GM19397 (cell line): ENCODE measurements around the gene MED4.
"Not testable (repeated sequence)": the region's sequence is repeated elsewhere in the genome, so short reads cannot be mapped to it uniquely, and the experiment has no call there.

Source experiments
- ATAC-seq: cut with Tn5 transposase; IDR thresholded peaks from one replicate; pipeline ENCODE4 v1.9.1; 2021; ENCODE audit warnings: mild to moderate bottlenecking, moderate library complexity; ENCODE audit not compliant: unreplicated experiment

Gene MED4

DNA sequence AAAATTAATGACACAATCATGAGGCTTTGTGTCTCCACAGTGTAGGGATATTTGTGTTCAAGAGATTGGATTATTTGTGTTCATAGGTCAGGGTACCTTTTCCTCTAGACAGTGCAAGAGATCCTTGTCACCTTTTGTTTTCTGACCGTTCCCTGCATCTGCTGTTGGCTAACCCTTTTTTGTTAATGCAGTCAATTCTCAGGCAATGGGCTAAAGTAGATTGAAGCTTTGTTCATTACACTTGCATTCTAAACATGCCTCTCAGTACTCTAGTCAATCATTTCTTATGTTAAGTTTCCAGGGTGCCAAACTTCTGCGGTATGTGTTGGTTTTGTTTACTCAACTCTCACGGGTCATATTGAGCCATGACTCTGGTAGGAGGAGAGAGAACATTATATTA is 1.8 kb upstream of the MED4 start:
- ATAC-seq = no peak

DNA sequence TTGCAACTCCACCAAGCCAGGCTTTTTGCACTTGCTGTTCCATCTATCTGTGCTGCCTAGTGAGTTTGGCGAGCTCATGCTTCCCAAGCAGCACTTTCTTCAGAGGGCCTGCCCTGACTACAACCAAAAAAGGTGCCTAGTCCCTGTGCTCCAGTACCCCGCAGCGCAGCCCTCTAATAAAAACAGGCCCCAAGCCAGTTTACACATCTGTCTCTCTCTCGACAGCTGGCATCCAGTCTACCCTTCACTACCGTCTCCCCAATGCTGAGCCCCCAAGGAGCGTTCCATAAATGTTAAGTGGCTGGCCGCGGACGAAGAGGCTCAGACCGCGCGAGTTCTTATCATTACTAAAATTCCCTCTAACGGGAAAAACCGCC is 512 bp downstream of the MED4 start:
- ATAC-seq = peak; percentile 14

DNA sequence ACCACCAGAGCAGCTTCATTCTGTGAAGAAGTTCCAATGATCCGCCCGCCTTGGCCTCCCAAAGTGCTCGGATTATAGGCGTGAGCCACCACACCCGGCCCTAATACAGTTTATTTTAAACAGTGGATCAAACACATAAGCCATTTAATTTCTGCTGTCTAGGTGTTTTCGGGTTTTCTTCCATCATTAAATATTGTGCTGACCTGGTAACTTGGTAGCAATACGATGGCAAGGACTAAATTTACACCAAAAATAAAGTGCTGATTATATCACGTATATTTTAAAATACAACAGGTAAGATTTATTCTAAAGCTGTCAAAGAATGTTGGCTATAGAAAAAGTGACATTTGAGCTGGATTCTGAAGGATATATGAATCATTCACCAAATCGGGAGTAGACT is 1.3 kb downstream of the MED4 start:
- no peak for ATAC-seq

GRCh38 chr13:48086272-48086671 is 8.6 kb downstream of the MED4 start:
- no peak for ATAC-seq

GRCh38 chr13:48081739-48082138 is 13.2 kb downstream of the MED4 start:
- no peak for ATAC-seq

- ATAC-seq = peak; percentile 99
Observed at GRCh38 chr13:48078251-48078656, 16.6 kb downstream of the MED4 start.

DNA sequence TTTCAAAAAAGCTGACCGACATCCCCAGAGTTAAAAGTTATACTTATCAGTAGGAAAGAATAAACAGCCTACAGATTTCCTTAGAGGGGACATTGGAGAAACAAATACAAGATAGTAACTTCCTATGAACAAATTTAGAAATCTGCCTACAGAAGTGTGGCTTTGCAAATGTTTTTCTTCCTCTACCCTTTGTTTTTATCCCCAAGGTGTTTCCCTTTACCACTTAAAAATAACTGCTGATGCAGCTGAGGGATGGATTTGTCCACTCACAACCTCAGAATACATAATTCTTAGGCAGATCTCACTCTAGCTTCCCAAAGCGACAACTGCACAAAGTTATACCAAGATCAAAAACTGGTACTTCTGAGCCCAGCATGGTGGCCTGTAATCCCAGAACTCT is 20.9 kb downstream of the MED4 start:
- ATAC-seq = no peak

DNA sequence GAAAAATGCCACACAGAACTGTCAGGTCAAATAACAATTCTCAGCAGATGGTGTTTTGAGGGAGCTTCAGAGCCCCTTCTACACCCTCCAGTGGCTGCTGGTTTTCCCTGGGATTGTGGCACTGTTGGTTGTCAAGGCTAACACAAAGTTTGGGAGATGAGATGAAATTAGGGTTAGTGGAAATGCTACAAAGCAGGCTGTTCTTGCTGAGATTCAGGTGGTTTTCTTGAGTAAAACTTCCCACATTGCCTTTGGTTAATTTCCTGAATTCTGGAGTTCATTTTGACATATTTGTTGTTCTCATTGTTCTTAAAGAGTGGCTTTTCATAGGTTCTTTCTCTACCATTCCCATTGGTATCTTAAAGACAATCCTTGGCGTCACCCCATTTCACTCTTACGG is 22.1 kb downstream of the MED4 start:
- no peak for ATAC-seq

- no peak for ATAC-seq
Observed at GRCh38 chr13:48072304-48072703, 22.6 kb downstream of the MED4 start.

- ATAC-seq = no peak
Observed at GRCh38 chr13:48070942-48071341, 24.0 kb downstream of the MED4 start.

DNA sequence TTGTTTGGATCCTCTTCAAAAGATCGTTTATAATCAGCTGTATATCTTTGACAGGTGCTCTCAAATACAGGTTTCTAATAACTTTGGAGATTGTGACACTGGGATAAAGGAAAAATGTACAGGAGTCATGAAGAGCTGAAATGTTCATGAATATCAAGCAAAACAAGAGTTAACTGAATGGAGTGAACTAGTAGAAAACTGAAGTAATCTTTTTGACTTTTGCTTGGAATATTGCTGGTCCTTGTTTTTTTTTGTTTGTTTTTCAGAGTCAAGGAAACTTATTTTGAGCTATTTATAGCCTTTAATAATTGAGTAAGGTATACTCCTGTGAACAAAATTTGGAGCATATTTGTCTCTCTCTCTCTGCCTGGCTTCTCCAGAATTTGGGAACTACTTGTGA is 25.3 kb downstream of the MED4 start:
- no peak for ATAC-seq

DNA sequence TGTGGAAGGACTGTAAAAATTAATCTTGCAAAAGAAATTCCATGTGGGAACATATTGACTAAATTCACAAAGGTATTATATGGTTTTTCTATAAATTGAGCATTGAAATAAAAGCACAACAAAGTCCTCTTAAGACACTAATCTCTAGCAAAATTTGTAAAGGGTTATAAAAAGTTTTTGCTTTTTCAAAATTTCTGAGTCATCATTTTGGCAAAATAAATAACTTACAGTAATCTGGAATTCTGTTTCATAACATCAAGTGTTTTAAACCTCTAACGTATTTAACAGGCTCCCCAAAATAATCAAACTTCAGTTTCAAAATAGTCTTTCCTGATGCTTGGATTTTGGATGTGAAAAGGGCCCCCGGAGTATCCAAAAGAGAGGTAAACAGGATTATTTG is 26.0 kb downstream of the MED4 start:
- ATAC-seq = no peak

GRCh38 chr13:48068036-48068435 is 26.9 kb downstream of the MED4 start:
- ATAC-seq = no peak

DNA sequence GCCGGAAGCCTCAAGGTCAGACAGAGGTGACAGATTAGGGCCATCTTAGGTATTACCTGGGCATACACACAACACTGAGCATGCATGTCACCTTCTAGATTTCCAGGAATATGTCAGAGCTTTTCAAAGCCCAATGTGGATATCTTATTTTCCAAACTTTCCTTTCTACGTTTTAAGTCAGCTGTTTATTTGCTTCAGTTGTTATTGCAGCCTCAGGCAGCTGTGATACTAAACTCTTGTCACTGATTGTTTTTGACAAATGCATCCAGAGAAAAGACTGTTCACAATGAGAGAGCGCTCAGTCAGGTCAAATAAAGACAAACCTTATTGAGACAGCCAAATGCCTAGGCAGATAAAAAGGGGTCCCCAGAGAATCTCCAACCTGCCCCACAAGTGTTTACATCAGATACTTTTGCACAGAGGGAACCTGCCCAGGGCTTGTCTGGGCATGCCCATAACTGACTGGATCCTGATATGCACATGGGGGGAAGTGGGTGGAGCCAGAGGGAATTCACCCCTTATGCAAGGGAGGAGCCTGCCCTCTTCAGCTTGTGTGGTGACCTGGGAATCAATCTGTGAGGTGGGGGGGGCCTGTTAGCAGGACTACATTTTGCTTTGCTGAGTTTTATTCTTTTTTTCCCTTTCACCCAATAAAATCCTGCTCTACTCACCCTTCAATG is 28.5 kb downstream of the MED4 start:
- ATAC-seq = peak; percentile 73

DNA sequence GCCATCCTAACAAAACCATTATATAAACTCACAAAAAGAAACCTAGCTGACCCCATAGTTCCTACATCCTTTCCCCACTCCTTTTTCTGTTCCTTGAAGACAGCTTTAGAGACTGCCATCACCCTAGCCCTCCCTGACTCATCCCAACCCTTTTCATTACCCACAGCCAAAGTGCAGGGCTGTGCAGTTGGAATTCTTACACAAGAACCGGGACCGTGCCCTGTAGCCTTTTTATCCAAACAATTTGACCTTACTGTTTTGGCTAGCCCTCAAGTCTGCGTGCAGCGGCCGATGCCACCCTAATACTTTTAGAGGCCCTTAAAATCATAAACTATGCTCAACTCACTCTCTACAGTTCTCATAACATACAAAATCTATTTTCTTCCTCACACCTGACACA is 35.0 kb downstream of the MED4 start:
- not testable (repeated sequence) for ATAC-seq

DNA sequence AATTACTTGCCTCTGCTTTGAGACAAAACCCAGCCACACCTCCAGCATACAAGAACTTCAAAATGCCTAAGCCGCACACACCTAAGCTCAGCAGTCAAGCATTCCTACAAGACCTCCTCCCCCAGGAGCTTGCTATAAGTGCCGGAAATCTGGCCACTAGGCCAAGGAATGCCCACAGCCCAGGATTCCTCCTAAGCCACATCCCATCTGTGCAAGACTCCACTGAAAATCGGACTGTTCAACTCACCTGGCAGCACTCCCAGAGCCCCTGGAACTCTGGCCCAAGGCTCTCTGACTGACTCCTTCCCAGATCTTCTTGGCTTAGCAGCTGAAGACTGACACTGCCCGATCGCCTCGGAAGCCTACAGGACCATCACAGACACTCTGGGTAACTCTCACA is 36.4 kb downstream of the MED4 start:
- ATAC-seq = not testable (repeated sequence)

- no peak for ATAC-seq
Observed at GRCh38 chr13:48055712-48056111, 39.2 kb downstream of the MED4 start.

DNA sequence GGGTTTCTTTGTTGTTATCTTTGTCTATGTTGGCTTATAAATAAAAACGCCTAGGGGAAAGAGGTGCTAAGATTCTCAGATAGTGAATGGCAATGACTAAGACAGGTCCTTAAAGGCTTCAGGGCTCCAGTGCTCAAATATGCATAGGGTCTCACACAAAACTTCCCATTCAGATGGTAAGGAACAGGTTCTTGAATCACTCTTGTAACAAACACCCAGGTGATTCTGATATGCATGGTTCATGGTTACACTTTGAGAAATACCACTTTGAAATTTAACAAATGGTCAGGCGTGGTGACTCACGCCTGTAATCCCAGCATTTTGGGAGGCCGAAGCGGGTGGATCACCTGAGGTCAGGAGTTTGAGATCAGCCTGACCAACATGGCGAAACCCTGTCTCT is 40.3 kb downstream of the MED4 start:
- ATAC-seq = no peak

GRCh38 chr13:48050550-48050949 is 44.4 kb downstream of the MED4 start:
- no peak for ATAC-seq

DNA sequence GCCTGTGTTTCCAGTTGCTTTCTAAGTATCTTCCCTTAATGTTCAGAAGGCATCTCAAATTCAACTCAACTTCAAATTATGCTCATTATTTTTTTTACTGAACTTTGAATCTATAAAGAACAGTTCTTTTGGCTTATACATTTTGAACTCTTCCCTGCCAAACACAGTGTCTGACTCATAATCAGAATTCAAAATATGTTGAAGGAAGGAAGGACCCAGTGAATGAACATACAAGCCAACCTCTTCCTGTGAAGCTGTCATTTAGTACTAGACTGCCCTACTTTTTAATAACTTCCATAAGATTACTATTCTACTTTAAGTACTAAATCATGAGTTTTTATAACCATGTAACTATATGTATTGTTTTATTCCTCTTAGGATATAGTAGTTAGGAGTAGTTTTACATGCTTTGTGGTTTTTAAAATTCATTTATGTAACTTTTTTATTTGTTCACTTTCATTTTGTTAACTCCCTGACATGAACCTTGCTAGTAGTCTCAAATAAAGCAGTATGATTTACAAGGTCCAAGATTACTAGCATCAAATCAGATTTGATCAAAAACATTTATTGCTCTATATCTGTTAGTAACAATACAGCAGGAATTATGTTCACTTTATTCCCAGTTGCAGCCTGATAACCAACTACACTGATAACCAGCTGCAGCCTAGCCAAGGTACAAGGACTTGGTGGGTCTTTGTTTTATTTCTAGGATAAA is 51.0 kb downstream of the MED4 start:
- no peak for ATAC-seq

DNA sequence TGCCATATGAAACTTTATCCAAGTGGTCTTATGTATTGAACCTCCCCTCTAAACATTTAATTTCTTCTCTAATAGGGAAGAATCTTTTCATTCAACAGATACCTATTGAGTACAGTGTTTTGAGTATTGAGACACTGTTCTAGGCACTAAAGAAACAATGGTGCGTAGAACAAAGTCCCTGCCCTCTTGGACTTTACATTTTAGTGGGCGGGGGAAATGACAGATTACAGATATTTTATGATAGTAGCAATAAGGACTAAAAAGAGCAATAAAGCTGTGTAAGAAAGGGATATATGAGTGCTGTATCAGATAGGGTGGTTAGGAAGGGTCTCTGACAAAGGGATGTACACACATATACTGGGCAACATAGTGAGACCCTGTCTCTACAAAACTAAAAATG is 52.0 kb downstream of the MED4 start:
- no peak for ATAC-seq

- no peak for ATAC-seq
Observed at GRCh38 chr13:48040896-48041295, 54.0 kb downstream of the MED4 start.

DNA sequence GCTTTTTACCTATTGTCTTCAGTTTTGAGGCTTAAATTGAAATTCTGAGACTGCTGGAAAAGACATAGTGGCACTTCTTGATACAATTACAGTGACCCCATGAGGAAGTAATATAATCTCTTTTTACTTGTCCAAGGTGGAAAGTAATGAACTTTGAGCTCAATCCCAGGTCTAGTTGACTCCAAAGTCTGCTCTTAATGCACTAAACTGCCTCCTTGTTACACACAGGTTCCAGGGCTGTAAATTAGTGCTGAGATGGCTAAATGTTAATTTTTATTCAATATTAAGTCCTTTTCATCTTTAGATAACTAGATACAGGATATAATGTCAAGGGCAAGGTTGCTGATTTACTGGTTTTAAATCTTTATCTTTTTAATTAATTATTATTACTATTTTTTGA is 54.9 kb downstream of the MED4 start:
- no peak for ATAC-seq
